ENCODE results near the gene ADGRL2. TPM values are rescaled to one million over a fixed set of nuclear protein-coding genes. Genes with fewer than 3 reads are reported as not detected.

Gene ADGRL2
- total RNA-seq, 4 donors from 2014 or later: 24.4 to 57.1 (median 45.4) TPM

GRCh38 chr1:82018319-82018718 lies 217.6 kb downstream of the ADGRL2 start:
- 81 to 95% methylated on average over 2 of the region's 2 CpGs for WGBS, 2 donors
- intact Hi-C loops (cut with DNase I; ENCODE audit: low total_unique reads): no loop called here
- DNase-seq (ENCODE audit: low spot score in 2 of 2): no peak
- TF ChIP-seq POLR2A (IDR thresholded peaks at IDR 0.05): no peak
- no peak for TF ChIP-seq CTCF (IDR thresholded peaks at IDR 0.05)
- H3K4me3 ChIP-seq (ENCODE audit: low read depth, poor library complexity, severe bottlenecking): no peak overlapping the region

GRCh38 chr1:82019508-82019907 lies 218.8 kb downstream of the ADGRL2 start:
- no peak overlapping the region for H3K4me3 ChIP-seq (ENCODE audit: low read depth, poor library complexity, severe bottlenecking)
- no peak for DNase-seq (ENCODE audit: low spot score in 2 of 2)
- intact Hi-C loops (cut with DNase I; ENCODE audit: low total_unique reads): no loop called here
- TF ChIP-seq POLR2A (IDR thresholded peaks at IDR 0.05) (no peak), CTCF (IDR thresholded peaks at IDR 0.05) (no peak)
- WGBS, 2 donors: 39 to 55% methylated on average over 1 of the region's 1 CpG

GRCh38 chr1:82030830-82031229 lies 230.1 kb downstream of the ADGRL2 start:
- DNase-seq (ENCODE audit: low spot score in 2 of 2): no peak
- H3K4me3 ChIP-seq (ENCODE audit: low read depth, poor library complexity, severe bottlenecking): no peak overlapping the region
- intact Hi-C loops (cut with DNase I; ENCODE audit: low total_unique reads): no loop called here
- TF ChIP-seq POLR2A (IDR thresholded peaks at IDR 0.05) (no peak), CTCF (IDR thresholded peaks at IDR 0.05) (no peak)
- WGBS, 2 donors: 89 to 91% methylated on average over 3 of the region's 3 CpGs

- no peak for TF ChIP-seq CTCF (IDR thresholded peaks at IDR 0.05)
- no peak for TF ChIP-seq POLR2A (IDR thresholded peaks at IDR 0.05)
- 79 to 84% methylated on average over 2 of the region's 2 CpGs for WGBS, 2 donors
- DNase-seq (ENCODE audit: low spot score in 2 of 2): no peak
- H3K4me3 ChIP-seq (ENCODE audit: low read depth, poor library complexity, severe bottlenecking): no peak overlapping the region
- intact Hi-C loops (cut with DNase I; ENCODE audit: low total_unique reads): no loop called here
These were observed 231.3 kb downstream of the ADGRL2 start for GRCh38 chr1:82032068-82032467.

- intact Hi-C loops (cut with DNase I; ENCODE audit: low total_unique reads): no loop called here
- TF ChIP-seq POLR2A (IDR thresholded peaks at IDR 0.05) (no peak), CTCF (IDR thresholded peaks at IDR 0.05) (no peak)
- H3K4me3 ChIP-seq (ENCODE audit: low read depth, poor library complexity, severe bottlenecking): no peak overlapping the region
- 86 to 89% methylated on average over 3 of the region's 3 CpGs for WGBS, 2 donors
- DNase-seq (ENCODE audit: low spot score in 2 of 2): no peak
These were observed 234.1 kb downstream of the ADGRL2 start for GRCh38 chr1:82034812-82035211.

All from lower leg skin (tissue), 4 donors.